GF-D8 (cell line): ENCODE data around the gene CRAMP1.
"Not testable (repeated sequence)": the region's sequence is repeated elsewhere in the genome, so short reads cannot be mapped to it uniquely, and the experiment has no call there.

Experiments
- DNase-seq: peaks from one replicate; lab custom pipeline; 2025; lab: John Stamatoyannopoulos, UW

The CRAMP1 gene

GRCh38 chr16:1678500-1679098, 66.4 kb downstream of the CRAMP1 start:
- no peak for DNase-seq

GRCh38 chr16:1680361-1680760, 68.2 kb downstream of the CRAMP1 start:
- DNase-seq, result no peak

DNA sequence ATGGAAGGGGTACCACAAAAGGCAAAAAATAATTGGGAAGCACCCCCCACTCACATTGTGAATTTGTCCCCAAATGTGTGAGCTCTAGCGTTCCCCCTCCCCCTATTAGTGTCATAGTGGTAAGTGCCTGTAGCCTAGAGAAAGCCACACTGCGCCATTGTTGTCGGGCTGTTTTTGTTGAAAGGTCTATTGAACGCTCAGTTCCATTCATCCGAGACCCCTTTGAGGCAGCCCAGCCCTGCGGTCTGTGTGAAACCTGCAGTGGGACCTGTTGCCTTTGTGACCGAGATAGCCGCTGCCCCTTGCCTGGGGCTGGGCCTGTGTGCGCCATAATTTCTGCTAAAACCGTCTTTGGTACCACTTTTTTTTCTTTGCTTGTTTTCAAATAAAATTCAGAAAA, 68.9 kb downstream of the CRAMP1 start:
- DNase-seq, result no peak

GRCh38 chr16:1687427-1688316, 75.5 kb downstream of the CRAMP1 start:
- DNase-seq, result no peak

- no peak for DNase-seq
These were observed 76.8 kb downstream of the CRAMP1 start for GRCh38 chr16:1688807-1689560.

- DNase-seq, result no peak
These were observed 77.7 kb downstream of the CRAMP1 start for GRCh38 chr16:1689853-1690252.

DNA sequence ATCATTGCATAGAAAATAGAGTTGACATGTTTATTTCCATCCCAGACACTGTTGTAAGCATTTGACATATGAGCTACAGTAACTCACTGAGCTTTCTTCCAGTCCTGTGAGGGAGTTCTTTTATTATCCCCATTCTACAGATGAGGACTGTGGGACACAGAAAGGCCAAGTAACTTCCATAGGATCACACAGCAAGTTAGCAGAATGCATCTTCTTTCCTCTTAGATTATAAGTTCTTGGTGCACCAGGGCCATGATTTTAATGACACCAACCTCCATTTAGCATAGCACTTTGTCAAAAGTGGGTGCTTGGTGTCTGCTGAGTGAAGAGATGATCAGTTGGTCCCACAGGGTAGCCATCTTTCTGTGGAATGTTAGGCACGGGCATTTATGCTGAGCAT, 78.7 kb downstream of the CRAMP1 start:
- no peak for DNase-seq

GRCh38 chr16:1691276-1691675, 79.1 kb downstream of the CRAMP1 start:
- DNase-seq, result no peak

DNA sequence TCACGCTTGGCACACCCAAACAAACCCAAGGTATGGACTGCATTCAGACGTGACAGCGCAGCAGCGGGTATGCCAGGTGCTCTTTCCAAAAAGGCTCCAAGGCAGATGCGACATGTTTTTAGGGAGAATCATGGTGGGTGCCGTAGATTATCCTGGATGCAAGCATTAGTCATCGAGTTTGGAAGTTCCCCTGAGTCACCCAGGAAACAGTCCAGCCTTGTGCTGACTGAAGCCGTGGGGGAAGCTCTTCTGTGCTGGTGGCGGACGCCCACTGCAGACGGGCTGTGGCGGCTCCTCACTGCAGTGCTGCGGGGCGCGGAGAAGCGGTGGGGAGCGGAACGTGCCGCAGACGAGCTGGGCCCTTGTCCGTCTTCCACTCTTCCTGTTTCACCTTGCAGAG, 79.8 kb downstream of the CRAMP1 start:
- DNase-seq, result no peak

DNA sequence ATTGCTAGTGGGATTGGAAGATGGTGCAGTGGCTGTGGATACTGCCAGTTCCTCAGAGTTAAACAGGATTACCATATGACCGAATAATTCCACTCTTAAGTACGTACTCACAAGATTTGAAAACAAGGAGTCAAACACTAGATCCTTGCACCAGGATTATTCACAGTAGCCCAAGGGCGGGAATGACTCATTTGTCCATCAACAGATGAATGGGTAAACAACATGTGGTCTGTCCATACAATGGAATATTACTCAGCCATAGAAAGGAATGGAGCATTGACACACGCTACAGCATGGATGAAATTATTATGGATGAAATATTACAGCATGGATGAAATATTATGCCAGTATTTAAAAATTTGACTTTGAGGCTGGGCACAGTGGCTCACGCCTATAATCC, 84.7 kb downstream of the CRAMP1 start:
- no peak for DNase-seq

DNA sequence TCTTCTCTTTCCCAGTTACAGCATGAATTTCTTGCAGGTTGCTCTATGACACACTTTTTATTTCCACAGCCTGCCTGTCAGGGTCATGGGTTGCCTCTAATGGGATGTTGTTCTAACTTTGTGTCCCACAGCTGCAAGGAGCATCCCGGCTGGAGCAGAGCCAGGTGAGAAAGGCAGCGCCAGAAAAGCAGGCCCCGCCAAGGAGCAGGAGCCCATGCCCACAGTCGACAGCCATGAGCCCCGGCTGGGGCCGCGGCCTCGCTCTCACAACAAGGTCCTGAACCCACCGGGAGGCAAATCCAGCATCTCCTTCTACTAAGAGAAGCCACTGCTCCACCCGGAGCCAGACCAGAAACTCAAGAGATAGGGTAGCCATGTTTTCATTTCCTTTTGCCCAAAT, 86.5 kb downstream of the CRAMP1 start:
- no peak for DNase-seq

DNA sequence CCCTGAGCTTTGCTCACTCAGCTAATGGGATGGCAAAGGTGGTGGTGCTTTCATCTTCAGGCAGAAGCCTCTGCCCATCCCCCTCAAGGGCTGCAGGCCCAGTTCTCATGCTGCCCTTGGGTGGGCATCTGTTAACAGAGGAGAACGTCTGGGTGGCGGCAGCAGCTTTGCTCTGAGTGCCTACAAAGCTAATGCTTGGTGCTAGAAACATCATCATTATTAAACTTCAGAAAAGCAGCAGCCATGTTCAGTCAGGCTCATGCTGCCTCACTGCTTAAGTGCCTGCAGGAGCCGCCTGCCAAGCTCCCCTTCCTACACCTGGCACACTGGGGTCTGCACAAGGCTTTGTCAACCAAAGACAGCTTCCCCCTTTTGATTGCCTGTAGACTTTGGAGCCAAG, 88.1 kb downstream of the CRAMP1 start:
- DNase-seq, result no peak

DNA sequence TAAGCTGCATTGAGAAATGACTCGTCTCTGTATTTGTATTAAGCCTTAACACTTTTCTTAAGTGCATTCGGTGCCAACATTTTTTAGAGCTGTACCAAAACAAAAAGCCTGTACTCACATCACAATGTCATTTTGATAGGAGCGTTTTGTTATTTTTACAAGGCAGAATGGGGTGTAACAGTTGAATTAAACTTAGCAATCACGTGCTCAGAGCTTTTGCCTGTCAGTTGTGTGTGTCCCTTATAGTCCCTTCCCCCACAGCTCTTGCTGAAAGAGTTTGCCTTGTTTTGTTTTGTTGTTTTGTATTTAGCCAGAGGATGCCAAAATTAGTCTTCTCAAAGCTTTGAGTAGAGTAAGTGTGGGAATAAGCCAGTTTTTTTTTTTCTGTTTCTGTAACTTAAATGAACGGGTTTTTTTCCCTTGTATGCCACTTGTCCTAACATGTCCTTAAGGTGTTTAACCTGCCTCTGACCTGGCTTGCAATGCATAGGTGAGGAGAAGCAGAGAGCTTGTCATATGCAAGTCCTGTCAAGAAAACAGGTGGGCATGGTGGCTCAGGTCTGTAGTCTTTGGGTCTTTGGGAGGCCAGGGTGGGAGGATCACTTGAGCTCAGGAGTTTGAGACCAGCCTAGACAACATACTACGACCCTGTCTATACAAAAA, 89.2 kb downstream of the CRAMP1 start:
- DNase-seq, result no peak

DNA sequence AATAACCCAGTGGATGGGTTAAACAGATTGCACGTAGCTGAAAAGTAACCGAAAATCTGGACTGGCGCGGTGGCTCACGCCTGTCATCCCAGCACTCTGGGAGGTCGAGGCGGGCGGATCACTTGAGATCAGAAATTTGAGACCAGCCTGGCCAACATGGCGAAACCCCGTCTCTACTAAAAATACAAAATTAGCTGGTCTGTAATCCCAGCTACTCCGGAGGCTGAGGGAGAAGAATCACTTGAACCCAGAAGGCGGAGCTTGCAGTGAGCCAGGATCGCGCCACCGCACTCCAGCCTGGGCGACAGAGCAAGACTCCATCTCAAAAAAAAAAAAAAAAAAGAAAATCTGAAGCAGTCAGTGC, 93.1 kb downstream of the CRAMP1 start:
- not testable (repeated sequence) for DNase-seq

GRCh38 chr16:1705688-1706385, 93.7 kb downstream of the CRAMP1 start, which contains the start of gene MAPK8IP3:
Gene MAPK8IP3 (plus strand): TSS chr16:1706195. CDS start chr16:1706340, 145 bp downstream.
- DNase-seq, result peak; percentile 37

- no peak for DNase-seq
These were observed 94.4 kb downstream of the CRAMP1 start for GRCh38 chr16:1706386-1707192.

DNA sequence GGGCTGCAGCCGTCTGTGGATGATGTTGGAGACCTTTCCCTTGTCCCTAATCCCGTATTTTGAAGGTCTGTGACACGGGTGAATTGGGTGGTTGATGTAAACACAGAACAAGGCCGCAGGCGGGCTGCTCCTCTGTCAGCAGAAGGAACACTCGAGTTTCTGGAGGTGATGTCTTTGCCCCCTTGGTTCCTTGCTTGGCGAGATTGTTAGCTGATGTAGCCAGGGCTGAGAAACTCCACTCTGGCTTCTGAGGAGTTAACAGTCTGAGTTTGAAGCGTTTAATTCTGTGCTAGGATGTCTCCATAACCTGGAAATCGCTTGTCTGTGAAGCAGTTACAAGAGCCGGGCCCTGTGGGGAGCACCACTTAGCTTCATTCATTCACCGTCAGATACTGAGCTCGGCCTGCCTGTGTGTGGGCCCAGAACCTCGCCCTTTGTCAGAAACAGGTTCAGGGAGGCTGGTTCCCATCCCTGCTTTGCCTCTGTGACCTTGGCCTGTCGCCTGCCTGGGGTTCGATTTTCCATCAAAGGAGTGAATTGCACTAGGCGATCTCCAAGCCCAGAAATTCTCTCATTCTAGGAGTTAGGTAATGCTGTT, 95.1 kb downstream of the CRAMP1 start:
- no peak for DNase-seq

- no peak for DNase-seq
These were observed 96.1 kb downstream of the CRAMP1 start for GRCh38 chr16:1708083-1708767.

- DNase-seq, result no peak
These were observed 96.6 kb downstream of the CRAMP1 start for GRCh38 chr16:1708768-1709180.

GRCh38 chr16:1709356-1709755, 97.2 kb downstream of the CRAMP1 start:
- no peak for DNase-seq
